Stimulated activated naive CD8-positive, alpha-beta T cell treated with anti-CD3 and anti-CD28 coated beads, Interleukin-15, Interleukin-2, amounts not matched to agents 100 ng/mL and 50 ng/mL, for 24 hours (primary cell): ENCODE results near the gene MTAP.

Experiments
- H3K27ac Mint-ChIP-seq: one replicate; pipeline ENCODE4 v1.8.0; 2021; ENCODE audit warnings: mild to moderate bottlenecking, mixed read lengths
- H3K27me3 Mint-ChIP-seq: one replicate; pipeline ENCODE4 v1.8.0; 2021; ENCODE audit warnings: mixed read lengths
- H3K36me3 Mint-ChIP-seq: one replicate; pipeline ENCODE4 v1.8.0; 2021; ENCODE audit warnings: low read depth, mixed read lengths
- H3K4me1 Mint-ChIP-seq: one replicate; pipeline ENCODE4 v1.8.0; 2021; ENCODE audit warnings: low read depth, mixed read lengths
- H3K4me3 Mint-ChIP-seq: one replicate; pipeline ENCODE4 v1.8.0; 2021; ENCODE audit warnings: mild to moderate bottlenecking, mixed read lengths
- H3K9me3 Mint-ChIP-seq: one replicate; pipeline ENCODE4 v1.8.0; 2021; ENCODE audit warnings: mixed read lengths

Gene MTAP

GRCh38 chr9:21789541-21790037 is 12.8 kb upstream of the MTAP start:
- peaks cover 20% of the 10 kb centered on the region for H3K27me3 Mint-ChIP-seq
- H3K27ac Mint-ChIP-seq: peak overlapping the region; percentile 81

GRCh38 chr9:21795483-21795882 is 7.0 kb upstream of the MTAP start:
- no peaks in the 10 kb centered on the region for H3K9me3 Mint-ChIP-seq
- H3K36me3 Mint-ChIP-seq: no peaks in the 10 kb centered on the region
- no peak overlapping the region for H3K27ac Mint-ChIP-seq
- H3K4me3 Mint-ChIP-seq: no peak overlapping the region
- H3K4me1 Mint-ChIP-seq: peaks cover 22% of the 10 kb centered on the region
- H3K27me3 Mint-ChIP-seq: peaks cover 52% of the 10 kb centered on the region

More at GRCh38 chr9:21789541-21790037, 12.8 kb upstream of the MTAP start:
- Mint-ChIP-seq H3K9me3 (no peaks in the 10 kb centered on the region), H3K4me1 (no peaks in the 10 kb centered on the region), H3K36me3 (no peaks in the 10 kb centered on the region), H3K4me3 (peak overlapping the region; percentile 76)

- H3K4me1 Mint-ChIP-seq: peaks cover 27% of the 10 kb centered on the region
- H3K27ac Mint-ChIP-seq: no peak overlapping the region
- no peak overlapping the region for H3K4me3 Mint-ChIP-seq
- H3K27me3 Mint-ChIP-seq: peaks cover 43% of the 10 kb centered on the region
- H3K9me3 Mint-ChIP-seq: no peaks in the 10 kb centered on the region
- H3K36me3 Mint-ChIP-seq: no peaks in the 10 kb centered on the region
These were observed 5.7 kb upstream of the MTAP start for GRCh38 chr9:21796768-21797167.

- peaks cover 27% of the 10 kb centered on the region for H3K36me3 Mint-ChIP-seq
- peaks cover 36% of the 10 kb centered on the region for H3K27me3 Mint-ChIP-seq
- no peaks in the 10 kb centered on the region for H3K9me3 Mint-ChIP-seq
- peaks cover 51% of the 10 kb centered on the region for H3K4me1 Mint-ChIP-seq
- peak overlapping the region; percentile 99 for H3K4me3 Mint-ChIP-seq
- H3K27ac Mint-ChIP-seq: peak overlapping the region; percentile 53
These were observed 1.3 kb upstream of the MTAP start for GRCh38 chr9:21800931-21801682.

- Mint-ChIP-seq H3K27ac (peak overlapping the region; percentile 99), H3K4me3 (peak overlapping the region; percentile 99), H3K27me3 (peaks cover 29% of the 10 kb centered on the region), H3K4me1 (peaks cover 49% of the 10 kb centered on the region), H3K9me3 (no peaks in the 10 kb centered on the region), H3K36me3 (peaks cover 31% of the 10 kb centered on the region)
These were observed 586 bp upstream of the MTAP start for GRCh38 chr9:21801683-21802417.

- no peaks in the 10 kb centered on the region for H3K9me3 Mint-ChIP-seq
- H3K27ac Mint-ChIP-seq: peak overlapping the region; percentile 99
- H3K27me3 Mint-ChIP-seq: peaks cover 13% of the 10 kb centered on the region
- peak overlapping the region; percentile 99 for H3K4me3 Mint-ChIP-seq
- peaks cover 40% of the 10 kb centered on the region for H3K36me3 Mint-ChIP-seq
- peaks cover 59% of the 10 kb centered on the region for H3K4me1 Mint-ChIP-seq
These were observed 1.2 kb downstream of the MTAP start for GRCh38 chr9:21803649-21804048.

GRCh38 chr9:21804331-21804730 is 1.9 kb downstream of the MTAP start:
- Mint-ChIP-seq H3K36me3 (peaks cover 45% of the 10 kb centered on the region), H3K4me1 (peaks cover 66% of the 10 kb centered on the region), H3K4me3 (peak overlapping the region; percentile 99), H3K27ac (peak overlapping the region; percentile 99), H3K9me3 (no peaks in the 10 kb centered on the region), H3K27me3 (peaks cover 9% of the 10 kb centered on the region)

GRCh38 chr9:21804791-21805190 is 2.4 kb downstream of the MTAP start:
- peaks cover 5% of the 10 kb centered on the region for H3K27me3 Mint-ChIP-seq
- H3K9me3 Mint-ChIP-seq: no peaks in the 10 kb centered on the region
- H3K4me3 Mint-ChIP-seq: peak overlapping the region; percentile 99
- peaks cover 48% of the 10 kb centered on the region for H3K36me3 Mint-ChIP-seq
- H3K4me1 Mint-ChIP-seq: peaks cover 70% of the 10 kb centered on the region
- H3K27ac Mint-ChIP-seq: peak overlapping the region; percentile 74

- Mint-ChIP-seq H3K27me3 (no peaks in the 10 kb centered on the region), H3K4me3 (no peak overlapping the region), H3K36me3 (peaks cover 59% of the 10 kb centered on the region), H3K4me1 (peaks cover 75% of the 10 kb centered on the region), H3K9me3 (no peaks in the 10 kb centered on the region), H3K27ac (peak overlapping the region; percentile 29)
These were observed 4.2 kb downstream of the MTAP start for GRCh38 chr9:21806644-21807043.

- H3K4me3 Mint-ChIP-seq: no peak overlapping the region
- H3K9me3 Mint-ChIP-seq: no peaks in the 10 kb centered on the region
- no peaks in the 10 kb centered on the region for H3K27me3 Mint-ChIP-seq
- peak overlapping the region; percentile 66 for H3K27ac Mint-ChIP-seq
- H3K4me1 Mint-ChIP-seq: peaks cover 71% of the 10 kb centered on the region
- peaks cover 60% of the 10 kb centered on the region for H3K36me3 Mint-ChIP-seq
These were observed 8.0 kb downstream of the MTAP start for GRCh38 chr9:21810388-21810787.

- H3K4me1 Mint-ChIP-seq: peaks cover 66% of the 10 kb centered on the region
- no peaks in the 10 kb centered on the region for H3K9me3 Mint-ChIP-seq
- peaks cover 61% of the 10 kb centered on the region for H3K36me3 Mint-ChIP-seq
- H3K4me3 Mint-ChIP-seq: no peak overlapping the region
- no peaks in the 10 kb centered on the region for H3K27me3 Mint-ChIP-seq
- peak overlapping the region; percentile 26 for H3K27ac Mint-ChIP-seq
These were observed 8.4 kb downstream of the MTAP start for GRCh38 chr9:21810881-21811280.

- peaks cover 65% of the 10 kb centered on the region for H3K36me3 Mint-ChIP-seq
- peak overlapping the region; percentile 90 for H3K27ac Mint-ChIP-seq
- H3K4me3 Mint-ChIP-seq: peak overlapping the region; percentile 30
- H3K4me1 Mint-ChIP-seq: peaks cover 59% of the 10 kb centered on the region
- no peaks in the 10 kb centered on the region for H3K27me3 Mint-ChIP-seq
- no peaks in the 10 kb centered on the region for H3K9me3 Mint-ChIP-seq
These were observed 9.5 kb downstream of the MTAP start for GRCh38 chr9:21811914-21812313.

- Mint-ChIP-seq H3K27ac (peak overlapping the region; percentile 90), H3K4me3 (peak overlapping the region; percentile 30), H3K27me3 (no peaks in the 10 kb centered on the region), H3K9me3 (no peaks in the 10 kb centered on the region), H3K4me1 (peaks cover 57% of the 10 kb centered on the region), H3K36me3 (peaks cover 66% of the 10 kb centered on the region)
These were observed 10.0 kb downstream of the MTAP start for GRCh38 chr9:21812415-21812814.

GRCh38 chr9:21812946-21813568 is 10.6 kb downstream of the MTAP start:
- Mint-ChIP-seq H3K36me3 (peaks cover 68% of the 10 kb centered on the region), H3K9me3 (no peaks in the 10 kb centered on the region), H3K27ac (peak overlapping the region; percentile 90), H3K4me3 (no peak overlapping the region), H3K27me3 (no peaks in the 10 kb centered on the region), H3K4me1 (peaks cover 51% of the 10 kb centered on the region)
